ENCODE results near the gene PACSIN2. TPM values are rescaled to one million over a fixed set of nuclear protein-coding genes. Genes with fewer than 3 reads are reported as not detected.

PACSIN2 gene
- total and polyA plus RNA-seq, 2 experiments from 2014 or later, result 23.5 to 57.3 TPM

- no peak for TF ChIP-seq ETS1 (IDR thresholded peaks at IDR 0.05)
- TF ChIP-seq POLR2AphosphoS5 (IDR thresholded peaks at IDR 0.05; ENCODE audit: low read depth), result no peak
Measured at GRCh38 chr22:42955848-42956247, 59.1 kb downstream of the PACSIN2 start (continued).

- peaks cover 6% of the 10 kb centered on the region for H3K27me3 Mint-ChIP-seq (ENCODE audit: insufficient read depth, low read depth, poor library complexity)
- peaks cover 46% of the 10 kb centered on the region for H4K20me1 ChIP-seq (replicated peaks; ENCODE audit: insufficient read depth)
Measured at GRCh38 chr22:42955087-42955635, 59.8 kb downstream of the PACSIN2 start.

More at GRCh38 chr22:42955087-42955635, 59.8 kb downstream of the PACSIN2 start:
- Histone ChIP-seq H3K4me3 (no peak overlapping the region), H3K4me2 (no peak overlapping the region), H3K79me2 (replicated peaks; ENCODE audit: insufficient read depth) (peaks cover 99% of the 10 kb centered on the region), H3K4me1 (ENCODE audit: insufficient read depth) (peaks cover 29% of the 10 kb centered on the region), H3K36me3 (ENCODE audit: insufficient read depth) (no peaks in the 10 kb centered on the region), H3K27me3 (ENCODE audit: insufficient read depth) (no peaks in the 10 kb centered on the region), H3F3A (replicated peaks; ENCODE audit: low read depth) (no peaks in the 10 kb centered on the region), H3K27ac (ENCODE audit: low read depth) (no peak overlapping the region), H3K9me2 (ENCODE audit: insufficient read depth) (no peaks in the 10 kb centered on the region), H2AFZ (no peak overlapping the region)
- TF ChIP-seq ETS1 (IDR thresholded peaks at IDR 0.05), result no peak
- TF ChIP-seq REST (IDR thresholded peaks at IDR 0.05; ENCODE audit: unreplicated experiment), result no peak
- TF ChIP-seq STAT1 (IDR thresholded peaks at IDR 0.05; ENCODE audit: unreplicated experiment), result no peak
- TF ChIP-seq JUNB (IDR thresholded peaks at IDR 0.05; ENCODE audit: unreplicated experiment), result no peak
- TF ChIP-seq ZNF114 (CRISPR knock-in tag; IDR thresholded peaks at IDR 0.05), result no peak
- TF ChIP-seq ZNF331 (CRISPR knock-in tag; IDR thresholded peaks at IDR 0.05; ENCODE audit: low read depth), result no peak
- no peak for TF ChIP-seq EZH2 (IDR thresholded peaks at IDR 0.05; ENCODE audit: low read depth, unreplicated experiment)
- TF ChIP-seq CTCF (conservative IDR thresholded peaks at IDR 0.05; ENCODE audit: low read depth in 2 of 2), result no peak
- no peak for TF ChIP-seq NANOG (IDR thresholded peaks at IDR 0.05; ENCODE audit: borderline replicate concordance)
- no peak for TF ChIP-seq ZNF462 (CRISPR knock-in tag; IDR thresholded peaks at IDR 0.05)
- H3K9me3 Mint-ChIP-seq, result no peaks in the 10 kb centered on the region; the same call in 2 of the 3 replicates
- H3K36me3 Mint-ChIP-seq (ENCODE audit: low read depth), result peaks cover 11% of the 10 kb centered on the region; the same call in 2 of the 3 replicates
- H3K4me1 Mint-ChIP-seq, result peaks cover 49% of the 10 kb centered on the region
- DNase-seq (ENCODE audit: low spot score) (no peak), ATAC-seq (no peak)
- H3K27ac Mint-ChIP-seq, result no peak overlapping the region
- H3K4me3 Mint-ChIP-seq, result no peak overlapping the region

Data from GM23338 (cell line).